MG63 (cell line): ENCODE results near the gene TPPP. TPM values are rescaled to one million over a fixed set of nuclear protein-coding genes. Genes with fewer than 3 reads are reported as not detected.

Source experiments
- DNase-seq: peaks from one replicate; pipeline ENCODE4 v3.0.0-alpha.2; 2020
- H3K27me3 ChIP-seq: fragments of 250-450 bp; sonication (Bioruptor Pico); 2 replicates; pipeline ENCODE4 v1.5.1; 2020; ENCODE audit warnings: mild to moderate bottlenecking, moderate library complexity
- H3K36me3 ChIP-seq: fragments of 250-450 bp; sonication (Bioruptor Pico); 2 replicates; pipeline ENCODE4 v1.5.1; 2020; ENCODE audit warnings: mild to moderate bottlenecking, moderate library complexity
- H3K4me3 ChIP-seq: fragments of 250-450 bp; sonication (Bioruptor Pico); 2 replicates; pipeline ENCODE4 v1.5.1; 2020; ENCODE audit warnings: mild to moderate bottlenecking, moderate library complexity
- H3K9me3 ChIP-seq: fragments of 250-450 bp; sonication (Bioruptor Pico); 2 replicates; pipeline ENCODE4 v1.5.1; 2020; ENCODE audit warnings: mild to moderate bottlenecking, moderate library complexity
- total RNA-seq: library from RNA; depleted of rRNA; stranded (reverse); fragments of >200 nt; shearing (Covaris generic); gene quantifications from 2 replicates; pipeline ENCODE4 v1.2.3, GENCODE V29; 2014; ENCODE audit warnings: low replicate concordance

Gene TPPP
- total RNA-seq, 1 experiment from 2014 or later = not detected

DNA sequence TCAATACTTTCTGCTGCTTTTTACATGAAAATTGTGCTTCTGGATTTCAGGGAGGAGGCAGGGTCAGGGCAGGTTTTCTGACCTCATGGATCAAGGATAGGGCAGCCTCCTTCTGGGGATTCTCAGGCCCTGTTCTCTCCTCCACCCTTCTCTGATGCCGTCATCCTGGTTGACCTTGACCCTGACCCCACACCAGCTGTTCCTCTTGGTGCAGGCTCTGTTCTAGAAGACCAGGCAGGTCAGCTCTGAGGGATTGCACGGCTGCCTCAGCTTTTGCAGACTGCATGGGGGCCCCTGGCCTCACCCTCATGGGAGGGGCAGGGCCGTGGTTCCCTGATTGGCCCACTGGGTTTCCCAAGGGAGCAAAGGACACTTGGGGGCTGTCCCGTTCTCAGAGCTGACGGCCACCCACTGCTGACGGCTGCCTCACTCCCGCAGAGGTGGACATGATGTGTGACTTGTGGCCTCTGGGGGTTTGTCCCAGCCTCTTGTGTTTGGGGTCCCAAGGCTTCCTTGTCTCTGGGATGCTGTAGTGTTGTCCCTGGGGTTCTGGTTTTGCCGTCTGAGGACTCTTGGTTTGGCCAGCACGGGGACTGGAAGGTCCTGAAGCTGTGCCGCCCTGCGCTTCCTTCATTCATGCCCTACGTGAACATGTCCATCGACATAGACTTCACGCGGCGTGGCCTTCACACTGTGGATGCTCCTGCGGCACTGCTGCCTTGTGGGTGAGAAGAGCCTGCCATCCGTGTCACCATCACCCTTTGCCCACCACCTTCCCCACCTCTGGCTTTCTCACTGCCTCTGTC is 46.6 kb downstream of the TPPP start:
- H3K9me3 ChIP-seq = 0 out of 2 replicates have a peak, but pooled peaks cover 2% of the 10 kb centered on the region
- no peak overlapping the region for H3K4me3 ChIP-seq
- peaks cover 27% of the 10 kb centered on the region for H3K36me3 ChIP-seq
- no peak for DNase-seq
- H3K27me3 ChIP-seq = no peaks in the 10 kb centered on the region

DNA sequence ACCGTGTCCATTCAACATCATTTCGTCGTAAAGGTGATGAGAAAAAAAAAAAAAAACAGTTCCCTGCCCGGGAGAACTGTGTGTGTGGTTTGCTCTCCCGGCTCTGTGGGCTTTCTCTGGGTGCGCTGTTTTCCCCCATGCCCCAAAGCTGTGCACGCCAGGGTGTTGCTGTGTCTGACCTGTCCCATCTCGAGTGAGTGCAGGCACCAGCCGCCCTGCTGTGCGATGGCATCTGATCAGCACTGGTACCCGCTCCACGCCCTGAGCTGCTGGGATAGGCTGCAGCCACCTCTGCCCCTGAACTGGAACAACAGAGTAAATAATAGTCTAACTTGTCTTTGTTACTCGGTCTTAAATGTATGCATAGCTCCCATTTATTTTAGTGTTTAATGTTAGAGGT is 47.7 kb downstream of the TPPP start:
- no peak for DNase-seq
- 0 out of 2 replicates have a peak, but pooled peaks cover 2% of the 10 kb centered on the region for H3K9me3 ChIP-seq
- no peaks in the 10 kb centered on the region for H3K27me3 ChIP-seq
- peaks cover 27% of the 10 kb centered on the region for H3K36me3 ChIP-seq
- H3K4me3 ChIP-seq = no peak overlapping the region

DNA sequence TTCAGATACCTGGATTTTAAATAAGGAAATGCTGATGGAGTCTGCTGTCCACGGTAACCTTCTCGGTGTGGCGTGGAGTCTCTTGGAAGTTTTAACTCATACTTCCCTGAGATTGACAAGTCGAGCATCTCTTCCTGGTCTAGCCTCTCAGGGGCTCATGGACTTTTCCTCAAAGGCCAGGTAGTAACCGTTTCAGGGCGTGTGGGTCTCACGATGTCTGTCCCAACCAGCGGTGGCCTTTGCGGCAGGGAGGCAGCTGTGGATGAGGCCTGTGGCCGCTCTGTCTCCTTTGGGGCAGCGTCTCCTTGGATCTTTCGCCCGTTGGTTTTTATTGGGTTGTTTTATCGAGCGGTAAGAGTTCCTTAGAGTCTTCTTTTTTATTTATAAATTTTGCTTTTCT is 48.2 kb downstream of the TPPP start:
- DNase-seq = no peak
- Histone ChIP-seq H3K9me3 (0 out of 2 replicates have a peak, but pooled peaks cover 2% of the 10 kb centered on the region), H3K36me3 (peaks cover 27% of the 10 kb centered on the region), H3K27me3 (no peaks in the 10 kb centered on the region), H3K4me3 (no peak overlapping the region)

DNA sequence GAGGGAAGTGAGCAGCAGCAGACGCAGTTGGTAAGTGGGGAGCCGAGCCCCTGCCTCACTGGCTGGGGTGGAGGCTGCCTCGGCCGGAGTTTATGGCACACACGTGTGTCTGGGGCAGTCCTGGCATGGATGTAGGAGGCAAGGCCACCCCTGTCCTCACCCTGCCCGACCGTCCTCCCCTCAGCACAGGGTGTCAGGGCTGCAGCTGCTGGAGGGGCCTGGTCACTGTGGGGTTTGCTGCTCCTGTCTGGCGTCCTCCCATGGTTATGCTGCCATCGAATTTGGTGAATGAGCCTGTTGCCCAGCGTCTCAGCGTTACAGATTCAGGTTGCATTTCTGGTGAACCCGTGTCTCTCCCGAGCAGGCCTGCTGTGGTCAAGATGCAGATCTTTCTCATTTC is 48.6 kb downstream of the TPPP start:
- Histone ChIP-seq H3K36me3 (peaks cover 27% of the 10 kb centered on the region), H3K27me3 (no peaks in the 10 kb centered on the region), H3K4me3 (no peak overlapping the region), H3K9me3 (0 out of 2 replicates have a peak, but pooled peaks cover 2% of the 10 kb centered on the region)
- DNase-seq = no peak

DNA sequence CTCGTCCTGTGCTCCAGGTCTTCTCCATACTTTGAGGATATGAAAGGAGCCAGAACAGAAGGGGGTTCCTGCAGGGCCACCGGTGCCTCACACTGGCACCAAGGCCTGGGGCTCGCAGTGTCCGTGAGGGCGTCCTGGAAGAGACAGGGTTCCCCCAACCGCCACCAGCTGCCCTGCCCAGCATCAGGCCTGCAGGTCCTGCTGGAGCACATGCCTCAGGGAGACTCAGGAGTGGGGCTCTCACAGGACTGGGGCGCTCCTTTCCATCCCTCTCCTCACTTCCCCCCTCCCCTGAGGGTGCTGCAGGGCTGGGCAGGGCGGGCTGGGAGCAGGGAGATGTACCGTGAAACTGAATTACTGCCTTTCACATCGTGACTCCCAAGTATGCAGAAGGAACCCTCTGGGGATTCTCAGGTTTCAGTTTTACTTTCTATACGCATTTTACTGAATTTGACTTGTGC is 49.3 kb downstream of the TPPP start:
- Histone ChIP-seq H3K4me3 (no peak overlapping the region), H3K9me3 (0 out of 2 replicates have a peak, but pooled peaks cover 2% of the 10 kb centered on the region), H3K27me3 (no peaks in the 10 kb centered on the region), H3K36me3 (peaks cover 27% of the 10 kb centered on the region)
- no peak for DNase-seq

DNA sequence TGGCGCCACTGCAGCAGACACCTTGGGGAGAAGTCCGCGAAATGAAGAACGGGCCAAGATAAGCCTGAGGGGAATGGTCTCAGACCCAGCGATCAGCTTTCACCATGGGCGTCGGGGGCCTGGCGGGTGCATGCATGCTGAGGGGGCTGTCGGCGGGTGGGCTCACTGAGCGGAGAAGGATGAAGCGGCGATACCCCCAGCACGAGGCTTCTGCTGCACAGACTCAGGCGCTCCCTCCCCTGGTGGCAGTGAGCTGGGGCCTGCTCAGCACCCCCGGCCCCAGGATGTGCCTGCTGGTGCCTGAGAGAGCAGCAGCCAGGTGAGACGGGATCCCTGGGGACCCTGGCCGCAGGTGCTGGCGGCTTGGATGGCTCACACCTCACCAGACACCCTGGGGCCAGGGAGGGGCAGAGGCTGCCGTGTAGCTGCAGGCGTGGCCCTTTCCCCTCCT is 49.8 kb downstream of the TPPP start:
- DNase-seq = no peak
- Histone ChIP-seq H3K36me3 (peaks cover 27% of the 10 kb centered on the region), H3K27me3 (no peaks in the 10 kb centered on the region), H3K4me3 (no peak overlapping the region), H3K9me3 (0 out of 2 replicates have a peak, but pooled peaks cover 2% of the 10 kb centered on the region)

DNA sequence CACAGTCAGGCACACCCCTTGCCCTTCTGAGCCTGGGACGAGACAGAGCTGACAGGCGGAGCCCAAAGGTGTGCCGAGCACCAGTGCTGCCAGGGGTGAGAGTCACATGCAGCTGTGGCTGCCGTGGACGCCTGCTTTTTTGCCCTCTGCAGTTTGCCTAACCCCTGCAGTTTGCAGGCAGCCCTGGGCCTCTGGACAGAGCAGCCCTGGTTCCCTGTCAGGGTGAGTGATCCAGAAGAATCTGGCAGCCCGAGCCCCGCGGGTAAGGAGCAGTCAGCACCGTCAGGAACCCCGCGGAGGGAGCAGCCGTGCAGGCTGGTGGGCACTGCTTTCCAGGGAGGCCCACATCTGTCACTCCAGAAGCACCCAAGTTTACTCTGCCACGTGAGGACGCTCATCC is 50.7 kb downstream of the TPPP start:
- Histone ChIP-seq H3K36me3 (peaks cover 22% of the 10 kb centered on the region), H3K9me3 (no peaks in the 10 kb centered on the region), H3K4me3 (no peak overlapping the region), H3K27me3 (no peaks in the 10 kb centered on the region)
- DNase-seq = no peak

DNA sequence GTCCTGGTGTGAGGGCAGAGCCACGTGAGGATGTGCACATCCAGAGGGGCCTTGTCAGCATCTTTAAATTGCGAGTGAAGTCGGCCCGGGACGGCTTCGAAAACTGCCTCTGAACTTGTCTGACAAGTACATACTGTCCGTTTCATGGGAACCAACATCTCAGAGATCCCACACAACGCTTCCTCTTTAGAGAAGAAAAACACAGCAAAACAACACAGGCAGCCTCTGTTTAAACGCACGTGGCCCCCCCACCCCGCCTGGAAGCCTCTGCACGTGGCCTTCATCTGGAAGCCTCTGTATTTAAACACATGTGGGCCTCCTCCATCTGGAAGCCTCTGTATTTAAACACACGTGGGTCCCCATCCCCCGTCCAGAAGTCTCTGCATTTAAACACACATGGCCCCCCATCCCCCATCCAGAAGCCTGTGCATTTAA is 51.8 kb downstream of the TPPP start:
- no peak for DNase-seq
- H3K4me3 ChIP-seq = no peak overlapping the region

DNA sequence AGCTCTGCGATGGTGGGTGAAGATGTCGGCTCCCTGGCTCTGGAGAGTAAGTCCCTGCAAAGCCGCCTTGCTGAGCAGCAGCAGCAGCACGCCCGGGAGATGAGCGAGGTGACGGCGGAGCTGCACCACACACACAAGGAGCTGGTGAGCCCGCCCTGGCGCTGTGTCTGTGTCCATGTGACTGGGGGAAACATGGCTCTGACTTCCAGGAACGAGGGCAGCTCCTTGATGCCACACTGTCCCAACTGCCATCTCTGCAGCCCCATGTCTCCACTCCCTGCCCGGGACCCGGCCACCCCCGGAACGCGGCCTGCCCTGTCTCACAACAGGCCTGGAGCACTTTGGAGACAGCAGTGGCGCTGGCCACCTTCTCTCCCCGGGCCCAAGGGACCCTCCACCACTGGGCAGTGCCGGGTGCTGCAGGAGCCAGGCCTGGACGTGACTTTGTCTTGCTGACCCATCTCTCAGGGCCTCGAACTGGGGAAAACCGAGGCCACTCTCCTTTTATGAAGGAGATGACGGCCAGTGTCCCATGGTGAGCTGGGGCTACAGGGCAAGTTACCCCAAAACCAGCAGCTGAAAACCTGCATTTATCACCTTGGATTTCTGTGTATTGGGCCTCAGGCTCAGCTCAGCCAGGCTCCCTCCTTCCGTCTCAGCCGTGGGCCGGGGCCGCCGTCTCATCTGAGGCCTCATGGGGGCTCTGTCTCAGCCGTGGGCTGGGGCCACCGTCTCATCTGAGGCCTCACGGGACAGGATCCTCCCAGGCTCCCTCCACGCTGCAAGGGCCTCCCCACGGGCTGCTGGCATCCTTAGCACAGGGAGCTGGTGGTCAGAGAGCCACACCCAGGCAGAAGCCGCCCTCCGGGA is 52.5 kb downstream of the TPPP start:
- Histone ChIP-seq H3K36me3 (peaks cover 17% of the 10 kb centered on the region), H3K9me3 (no peaks in the 10 kb centered on the region)
- DNase-seq = no peak

More for the DNA sequence above, 51.8 kb downstream of the TPPP start:
- Histone ChIP-seq H3K27me3 (no peaks in the 10 kb centered on the region), H3K36me3 (peaks cover 16% of the 10 kb centered on the region), H3K9me3 (no peaks in the 10 kb centered on the region)

DNA sequence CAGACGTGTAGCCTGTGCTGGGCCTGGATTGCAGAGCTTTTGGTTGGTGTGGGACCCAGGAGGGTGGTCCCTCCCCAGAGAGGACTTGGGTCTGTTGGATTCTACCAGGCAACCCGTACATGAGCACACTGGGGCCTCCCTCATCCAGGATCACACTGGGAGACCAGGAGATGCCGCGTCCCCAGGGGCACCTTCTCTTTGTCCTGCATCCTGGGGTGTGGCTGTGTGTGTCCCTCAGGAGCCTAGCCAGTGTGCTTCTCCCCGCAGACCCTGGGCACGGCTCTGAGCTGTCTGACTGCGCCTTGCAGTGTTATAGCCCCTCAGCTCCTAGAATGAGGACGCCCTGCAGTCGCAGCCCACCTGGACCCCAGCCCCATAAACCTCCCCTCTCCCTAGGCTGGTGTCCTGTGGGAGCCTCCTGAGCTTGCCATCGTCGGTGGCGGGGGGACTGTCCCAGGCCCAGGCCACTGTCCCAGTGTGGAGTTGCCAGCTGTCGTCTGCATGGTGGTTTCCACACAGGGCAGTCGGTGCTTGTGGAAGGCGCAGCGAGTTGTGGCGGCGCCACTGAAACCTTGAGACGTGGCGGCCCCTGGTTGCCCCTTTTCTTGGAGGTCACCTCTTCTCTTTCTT is 53.5 kb downstream of the TPPP start:
- no peaks in the 10 kb centered on the region for H3K27me3 ChIP-seq
- peaks cover 22% of the 10 kb centered on the region for H3K36me3 ChIP-seq
- no peak overlapping the region for H3K4me3 ChIP-seq
- no peak for DNase-seq
- no peaks in the 10 kb centered on the region for H3K9me3 ChIP-seq

More for the DNA sequence above, 52.5 kb downstream of the TPPP start:
- Histone ChIP-seq H3K4me3 (no peak overlapping the region), H3K27me3 (no peaks in the 10 kb centered on the region)

DNA sequence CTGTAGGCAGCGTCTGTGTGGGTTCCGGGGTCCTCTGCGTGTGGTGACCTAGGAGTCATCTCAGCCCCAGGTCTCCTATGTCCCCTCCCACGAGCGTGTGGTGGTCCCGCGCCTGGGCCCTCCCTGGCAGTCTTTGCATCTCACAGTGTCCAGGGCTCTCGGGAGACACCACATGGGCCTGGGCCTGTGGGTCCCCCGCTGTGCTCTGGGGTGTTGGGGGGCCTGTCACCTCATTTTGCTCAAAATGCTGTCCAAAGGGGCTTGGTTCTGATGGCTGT is 54.0 kb downstream of the TPPP start:
- DNase-seq = no peak
- Histone ChIP-seq H3K27me3 (no peaks in the 10 kb centered on the region), H3K9me3 (no peaks in the 10 kb centered on the region), H3K4me3 (no peak overlapping the region), H3K36me3 (peaks cover 18% of the 10 kb centered on the region)

DNA sequence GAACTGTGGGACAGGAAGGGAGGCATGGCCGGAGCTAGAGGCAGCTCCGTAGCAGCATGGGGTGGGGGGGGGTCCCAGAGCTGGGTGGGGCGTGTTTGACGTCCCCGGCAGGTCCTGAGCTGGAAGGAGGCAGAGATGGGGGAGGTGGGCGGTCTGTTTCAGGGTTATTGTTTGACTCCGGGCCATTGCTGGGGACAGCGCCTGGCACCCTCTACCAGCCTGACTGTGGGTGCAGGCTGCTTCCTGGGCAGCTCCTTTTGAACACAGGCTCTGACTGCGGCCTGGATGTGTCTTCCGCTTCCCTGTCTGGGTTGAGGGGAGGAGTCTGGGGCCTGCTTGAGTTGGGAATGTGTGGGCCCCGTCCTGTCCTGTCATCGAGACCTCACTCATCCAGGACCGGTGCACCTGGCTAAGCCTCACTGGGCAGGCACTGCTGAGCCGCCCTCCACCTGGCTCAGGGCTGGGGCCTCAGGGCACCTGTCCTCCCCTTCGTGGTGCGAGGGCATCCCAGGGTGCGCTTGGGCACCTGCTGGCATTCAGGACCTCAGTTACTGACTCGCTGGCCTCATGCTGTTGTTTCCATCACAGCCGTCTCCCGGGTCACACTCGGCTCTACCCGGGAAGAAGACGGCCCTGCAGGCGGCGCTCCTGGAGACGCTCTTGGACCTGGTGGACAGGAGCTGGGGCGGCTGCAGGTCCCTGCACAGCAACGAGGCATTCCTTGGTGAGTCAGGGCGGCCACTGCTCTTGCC is 54.5 kb downstream of the TPPP start:
- Histone ChIP-seq H3K27me3 (no peaks in the 10 kb centered on the region), H3K36me3 (peaks cover 15% of the 10 kb centered on the region), H3K4me3 (no peak overlapping the region), H3K9me3 (no peaks in the 10 kb centered on the region)
- no peak for DNase-seq

DNA sequence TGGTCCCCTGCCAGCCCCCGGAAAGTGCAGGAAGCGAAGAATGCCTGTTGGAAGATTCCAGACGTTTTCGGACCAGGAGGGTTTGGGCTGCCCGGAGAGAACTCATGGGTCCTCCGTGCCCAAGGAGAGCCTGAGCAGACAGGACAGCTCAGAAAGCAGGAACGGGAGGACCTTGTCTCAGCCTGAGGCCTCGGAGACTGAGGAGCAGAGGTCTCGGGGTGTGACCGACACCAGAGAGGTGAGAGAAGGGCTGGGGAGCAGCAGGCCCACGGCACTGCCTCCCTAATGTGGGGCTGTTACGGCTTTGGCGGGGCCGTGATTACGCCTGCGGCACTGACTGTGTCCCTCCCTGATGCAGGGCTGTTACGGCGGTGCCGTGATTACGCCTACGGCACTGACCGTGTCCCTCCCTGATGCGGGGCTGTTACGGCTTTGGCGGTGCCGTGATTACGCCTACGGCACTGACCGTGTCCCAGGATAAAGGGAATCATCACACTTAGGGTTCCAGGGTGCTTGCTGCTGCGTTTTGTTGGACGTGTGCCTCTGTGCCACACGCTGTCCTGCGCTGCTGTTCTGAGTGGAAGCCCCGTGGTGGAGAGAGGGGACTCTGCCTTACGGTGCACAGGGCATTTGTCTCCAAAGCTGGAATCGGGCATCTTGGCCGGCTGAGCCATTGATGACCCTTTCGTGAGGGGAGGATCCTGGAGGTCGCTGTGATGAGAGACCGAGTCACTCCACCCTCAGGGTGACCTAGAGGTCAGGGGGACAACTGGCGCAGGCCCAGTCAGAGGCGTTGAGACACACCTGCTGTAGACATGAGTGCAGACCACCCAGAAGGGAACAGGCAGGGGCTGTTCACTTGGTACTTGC is 55.3 kb downstream of the TPPP start:
- DNase-seq = no peak
- Histone ChIP-seq H3K36me3 (peaks cover 11% of the 10 kb centered on the region), H3K27me3 (no peaks in the 10 kb centered on the region), H3K4me3 (no peak overlapping the region), H3K9me3 (no peaks in the 10 kb centered on the region)

DNA sequence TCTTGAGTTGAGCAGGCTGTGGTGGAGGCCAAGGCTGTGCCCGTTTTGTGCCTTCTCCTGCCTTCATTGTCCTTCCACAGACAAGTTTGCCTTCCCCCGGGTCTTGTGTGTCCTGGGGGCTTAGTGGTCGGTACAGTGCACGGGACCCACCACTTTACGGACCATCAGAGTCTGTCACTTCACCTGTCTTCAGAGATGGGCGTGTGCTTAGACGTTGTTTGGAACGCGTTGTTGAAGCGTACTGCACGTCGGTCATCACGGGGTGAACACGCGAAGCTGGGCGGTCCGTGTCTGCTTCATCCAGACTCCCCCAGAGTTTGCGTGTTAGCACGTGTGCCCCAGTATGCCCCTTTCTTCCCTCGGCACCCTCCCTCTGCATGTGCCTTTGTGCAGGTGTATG is 56.2 kb downstream of the TPPP start:
- no peaks in the 10 kb centered on the region for H3K27me3 ChIP-seq
- H3K9me3 ChIP-seq = no peaks in the 10 kb centered on the region
- H3K4me3 ChIP-seq = no peak overlapping the region
- no peak for DNase-seq
- peaks cover 10% of the 10 kb centered on the region for H3K36me3 ChIP-seq

DNA sequence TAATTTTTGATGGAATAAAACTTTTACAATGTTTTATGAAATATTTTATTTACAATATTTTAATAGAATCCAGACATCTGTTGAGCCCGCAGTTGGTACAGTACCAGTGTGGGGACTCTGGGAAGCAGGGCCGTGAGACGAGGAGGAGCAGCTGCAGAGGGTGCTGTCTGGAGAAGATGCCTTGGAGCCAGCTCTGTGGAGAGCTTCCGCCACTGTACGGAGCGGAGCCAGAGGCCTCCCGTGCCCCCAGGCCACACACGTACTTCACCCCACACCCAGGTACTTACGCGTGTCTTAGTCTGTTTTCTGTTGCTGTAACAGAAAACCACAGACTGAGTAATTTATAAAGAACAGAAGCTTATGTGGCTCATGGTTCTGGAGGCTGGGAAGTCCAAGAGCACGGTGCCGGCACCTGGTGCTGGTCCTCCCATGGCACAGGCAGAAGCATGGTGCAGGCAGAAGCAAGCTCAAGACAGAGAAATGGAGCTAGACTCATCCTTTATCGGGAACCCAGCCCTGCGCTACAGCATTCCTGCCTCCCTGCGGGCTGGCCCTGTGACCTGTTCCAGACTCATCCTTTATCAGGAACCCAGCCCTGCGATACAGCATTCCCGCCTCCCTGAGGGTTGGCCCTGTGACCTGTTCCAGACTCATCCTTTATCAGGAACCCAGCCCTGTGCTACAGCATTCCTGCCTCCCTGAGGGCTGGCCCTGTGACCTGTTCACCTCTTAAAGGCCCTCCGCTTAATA is 57.7 kb downstream of the TPPP start:
- peaks cover 10% of the 10 kb centered on the region for H3K36me3 ChIP-seq
- H3K9me3 ChIP-seq = no peaks in the 10 kb centered on the region
- no peaks in the 10 kb centered on the region for H3K27me3 ChIP-seq
- H3K4me3 ChIP-seq = no peak overlapping the region
- DNase-seq = no peak
